Measurements from ENCODE around the gene PRRC1.
"Not testable (repeated sequence)": the region's sequence is repeated elsewhere in the genome, so short reads cannot be mapped to it uniquely, and the experiment has no call there.

PRRC1 gene

DNA sequence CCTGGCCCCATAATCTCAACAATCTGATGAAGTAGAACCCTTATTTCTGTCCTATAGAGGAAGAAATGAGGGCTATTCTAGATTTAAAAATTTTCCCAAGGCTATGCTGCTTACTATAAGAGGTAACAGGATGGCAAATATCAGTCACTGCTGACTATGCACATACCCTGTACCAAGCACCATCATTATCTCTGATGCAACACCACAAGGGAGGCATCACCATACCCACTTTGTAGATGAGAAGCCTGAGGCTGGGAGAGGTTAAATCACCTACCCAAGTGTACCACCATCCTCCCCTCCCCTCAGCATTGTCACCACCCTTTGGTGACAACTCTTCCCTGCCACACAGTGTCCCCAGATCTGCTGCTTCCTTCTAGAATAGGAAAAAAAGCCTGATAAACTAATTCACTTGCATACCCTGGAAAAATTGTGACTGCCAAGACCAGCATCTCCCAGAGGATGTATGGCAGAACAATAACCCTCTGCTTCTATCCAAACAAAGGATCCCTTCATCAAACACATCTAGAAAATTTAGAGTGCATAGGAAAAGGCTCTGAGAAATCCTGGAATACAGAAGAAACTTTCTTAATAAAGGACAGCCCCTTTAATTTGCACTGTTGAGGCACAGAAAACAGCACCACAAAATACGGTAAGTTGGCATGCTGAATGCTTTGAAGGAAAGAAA, 48.3 kb downstream of the PRRC1 start:
- Histone ChIP-seq H3K27ac (no peak overlapping the region), H3K36me3 (replicated peaks) (no peaks in the 10 kb centered on the region), H3K27me3 (replicated peaks) (no peaks in the 10 kb centered on the region), H3K4me3 (ENCODE audit: low read depth, low read length) (no peak overlapping the region)
- DNase-seq = no peak
- TF ChIP-seq, protein P1, sequence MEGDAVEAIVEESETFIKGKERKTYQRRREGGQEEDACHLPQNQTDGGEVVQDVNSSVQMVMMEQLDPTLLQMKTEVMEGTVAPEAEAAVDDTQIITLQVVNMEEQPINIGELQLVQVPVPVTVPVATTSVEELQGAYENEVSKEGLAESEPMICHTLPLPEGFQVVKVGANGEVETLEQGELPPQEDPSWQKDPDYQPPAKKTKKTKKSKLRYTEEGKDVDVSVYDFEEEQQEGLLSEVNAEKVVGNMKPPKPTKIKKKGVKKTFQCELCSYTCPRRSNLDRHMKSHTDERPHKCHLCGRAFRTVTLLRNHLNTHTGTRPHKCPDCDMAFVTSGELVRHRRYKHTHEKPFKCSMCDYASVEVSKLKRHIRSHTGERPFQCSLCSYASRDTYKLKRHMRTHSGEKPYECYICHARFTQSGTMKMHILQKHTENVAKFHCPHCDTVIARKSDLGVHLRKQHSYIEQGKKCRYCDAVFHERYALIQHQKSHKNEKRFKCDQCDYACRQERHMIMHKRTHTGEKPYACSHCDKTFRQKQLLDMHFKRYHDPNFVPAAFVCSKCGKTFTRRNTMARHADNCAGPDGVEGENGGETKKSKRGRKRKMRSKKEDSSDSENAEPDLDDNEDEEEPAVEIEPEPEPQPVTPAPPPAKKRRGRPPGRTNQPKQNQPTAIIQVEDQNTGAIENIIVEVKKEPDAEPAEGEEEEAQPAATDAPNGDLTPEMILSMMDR (IDR thresholded peaks at IDR 0.05; ENCODE audit: low read depth, low read length, missing control alignments) = no peak
- in situ Hi-C loops (cut with HindIII; ENCODE audit: low pct_ligation_motif_present, low sequenced_read_pairs) = no loop called here

DNA sequence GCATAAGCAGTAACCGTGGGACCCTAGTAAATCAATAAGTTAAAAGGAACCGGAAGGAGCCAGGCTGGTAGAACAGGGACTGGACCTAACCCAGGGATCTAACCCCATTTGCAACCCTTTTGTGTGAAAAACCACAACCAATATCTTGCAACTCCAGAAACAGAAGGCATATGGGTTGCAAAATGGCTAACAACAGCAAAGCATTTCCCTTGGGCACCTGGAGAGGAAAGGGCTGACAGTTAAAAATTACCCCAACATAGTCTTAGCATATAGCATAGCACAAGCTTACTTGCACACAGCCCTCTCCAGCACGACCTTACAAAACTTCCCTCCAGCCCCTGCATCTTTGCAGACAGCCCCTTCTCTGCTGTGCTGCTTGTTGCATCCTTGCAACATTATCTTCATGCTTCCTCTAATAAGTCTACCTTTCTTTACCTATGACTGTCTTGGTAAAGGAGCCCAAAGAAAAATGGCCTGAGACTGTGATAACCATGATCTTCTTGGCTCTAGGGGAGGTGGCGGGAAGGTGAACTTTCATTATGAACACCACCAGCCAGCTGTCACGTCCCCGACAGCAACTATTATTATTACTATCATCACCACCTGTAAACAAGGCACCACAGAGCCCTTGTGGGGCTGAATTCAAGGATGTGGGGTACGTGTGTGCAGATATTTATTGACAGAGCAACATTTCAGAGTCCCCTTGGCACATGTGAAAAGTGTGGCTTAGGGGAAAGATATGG, 49.8 kb downstream of the PRRC1 start:
- Histone ChIP-seq H3K36me3 (replicated peaks) (no peaks in the 10 kb centered on the region), H3K4me3 (ENCODE audit: low read depth, low read length) (no peak overlapping the region), H3K27ac (no peak overlapping the region), H3K27me3 (replicated peaks) (no peaks in the 10 kb centered on the region)
- in situ Hi-C loops (cut with HindIII; ENCODE audit: low pct_ligation_motif_present, low sequenced_read_pairs) = no loop called here
- no peak for DNase-seq
- TF ChIP-seq, protein P1 (IDR thresholded peaks at IDR 0.05; ENCODE audit: low read depth, low read length, missing control alignments) = no peak

DNA sequence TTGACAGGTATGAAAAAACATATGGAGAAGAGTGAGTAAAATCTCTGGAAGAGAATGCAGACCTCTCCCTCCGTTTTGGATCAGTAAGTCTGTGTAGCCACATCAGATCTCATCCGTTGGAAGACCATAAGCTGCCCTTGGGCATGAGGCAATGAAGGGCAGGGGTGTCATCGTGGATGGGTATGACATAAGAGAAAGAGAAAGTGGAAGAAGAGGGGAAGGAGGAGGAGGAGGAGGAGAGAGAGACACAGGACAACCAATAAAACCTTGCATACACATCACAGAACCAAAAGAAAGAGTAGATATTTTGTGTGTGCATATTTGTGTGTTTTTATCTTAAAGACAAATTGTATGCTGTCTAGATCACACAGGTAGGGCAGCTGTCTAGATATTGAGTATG, 50.7 kb downstream of the PRRC1 start:
- H3K36me3 ChIP-seq (replicated peaks) = no peaks in the 10 kb centered on the region
- no peak overlapping the region for H3K4me3 ChIP-seq (ENCODE audit: low read depth, low read length)
- no peaks in the 10 kb centered on the region for H3K27me3 ChIP-seq (replicated peaks)
- DNase-seq = no peak
- TF ChIP-seq, protein P1 (IDR thresholded peaks at IDR 0.05; ENCODE audit: low read depth, low read length, missing control alignments) = no peak
- no peak overlapping the region for H3K27ac ChIP-seq
- in situ Hi-C loops (cut with HindIII; ENCODE audit: low pct_ligation_motif_present, low sequenced_read_pairs) = no loop called here

DNA sequence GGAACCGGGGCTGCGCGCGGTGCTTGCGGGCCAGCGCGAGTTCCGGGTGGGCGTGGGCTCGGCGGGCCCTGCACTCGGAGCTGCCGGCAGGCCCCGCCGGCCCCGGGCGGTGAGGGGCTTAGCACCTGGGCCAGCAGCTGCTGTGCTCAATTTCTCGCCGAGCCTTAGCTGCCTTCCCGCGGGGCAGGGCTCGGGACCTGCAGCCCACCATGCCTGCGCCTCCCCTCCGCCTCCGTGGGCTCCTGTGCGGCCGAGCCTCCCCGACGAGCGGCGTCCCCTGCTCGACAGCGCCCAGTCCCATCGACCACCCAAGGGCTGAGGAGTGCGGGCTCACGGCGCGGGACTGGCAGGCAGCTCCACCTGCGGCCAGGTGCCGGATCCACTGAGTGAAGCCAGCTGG, 52.0 kb downstream of the PRRC1 start:
- H3K36me3 ChIP-seq (replicated peaks); in situ Hi-C loops (cut with HindIII; ENCODE audit: low pct_ligation_motif_present, low sequenced_read_pairs); H3K4me3 ChIP-seq (ENCODE audit: low read depth, low read length); H3K27ac ChIP-seq; DNase-seq; H3K27me3 ChIP-seq (replicated peaks): not testable (repeated sequence)

DNA sequence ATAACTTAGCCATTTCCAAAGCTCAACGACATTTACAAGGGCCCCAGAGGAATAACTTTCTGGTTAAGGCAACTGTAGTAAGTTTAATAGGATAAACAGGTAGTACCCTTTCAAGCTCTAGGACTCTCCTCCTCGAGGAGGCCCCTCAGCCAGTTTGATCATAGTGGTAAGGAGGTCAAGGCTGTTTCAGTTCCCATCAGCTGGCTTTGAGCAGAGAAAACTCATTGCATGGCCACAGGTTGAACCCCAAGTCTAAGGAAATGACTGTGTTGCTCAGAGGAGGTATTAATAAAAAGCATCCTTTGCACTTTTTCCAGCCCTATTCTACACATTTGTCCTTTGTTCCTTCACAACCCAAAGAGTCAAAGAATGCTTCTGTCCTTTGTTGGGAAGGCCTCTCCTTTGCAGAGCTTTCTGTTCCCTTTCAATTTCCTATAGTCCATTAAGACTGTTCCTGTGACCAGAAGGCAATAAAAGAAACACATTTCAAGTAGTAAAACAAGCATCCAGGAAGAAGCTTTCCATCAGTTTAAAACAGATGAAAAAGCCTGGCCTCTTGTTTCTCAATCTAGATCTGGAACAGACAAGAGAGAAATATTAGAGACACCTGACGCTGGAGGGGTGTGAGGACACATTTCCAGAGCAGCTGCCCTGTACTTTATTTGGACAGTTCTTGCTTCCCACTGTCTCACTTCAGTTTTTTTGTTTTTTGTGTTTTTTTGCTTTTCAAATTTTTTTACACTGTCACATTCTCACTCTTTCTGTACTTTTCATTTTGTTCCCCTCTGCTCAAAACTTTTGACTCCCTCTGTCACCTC, 54.1 kb downstream of the PRRC1 start:
- no peaks in the 10 kb centered on the region for H3K36me3 ChIP-seq (replicated peaks)
- H3K27ac ChIP-seq = no peak overlapping the region
- DNase-seq = no peak
- no peak overlapping the region for H3K4me3 ChIP-seq (ENCODE audit: low read depth, low read length)
- no peaks in the 10 kb centered on the region for H3K27me3 ChIP-seq (replicated peaks)
- in situ Hi-C loops (cut with HindIII; ENCODE audit: low pct_ligation_motif_present, low sequenced_read_pairs) = no loop called here
- TF ChIP-seq, protein P1 (IDR thresholded peaks at IDR 0.05; ENCODE audit: low read depth, low read length, missing control alignments) = no peak

DNA sequence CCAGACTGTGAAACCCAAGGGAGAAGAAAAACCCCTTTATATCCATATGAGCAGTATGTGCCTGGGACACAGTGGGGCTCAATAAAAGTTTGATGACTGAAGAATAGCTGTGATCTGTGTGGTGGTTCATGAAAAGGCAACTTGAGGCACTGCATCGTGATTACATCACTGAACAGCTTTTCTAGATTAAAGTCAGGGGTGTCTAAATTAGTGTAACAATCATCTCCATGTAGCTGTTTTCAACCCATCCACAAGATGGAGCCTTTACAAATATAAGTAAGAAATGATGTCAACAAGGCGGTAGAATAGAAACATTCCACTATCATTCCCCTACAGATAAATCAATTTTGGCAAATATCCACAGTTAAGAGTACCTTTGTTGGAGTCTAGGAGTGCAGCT, 55.5 kb downstream of the PRRC1 start:
- no peaks in the 10 kb centered on the region for H3K36me3 ChIP-seq (replicated peaks)
- no peak for DNase-seq
- TF ChIP-seq, protein P1 (IDR thresholded peaks at IDR 0.05; ENCODE audit: low read depth, low read length, missing control alignments) = peak; percentile 21
- no peak overlapping the region for H3K4me3 ChIP-seq (ENCODE audit: low read depth, low read length)
- in situ Hi-C loops (cut with HindIII; ENCODE audit: low pct_ligation_motif_present, low sequenced_read_pairs) = no loop called here
- no peak overlapping the region for H3K27ac ChIP-seq
- H3K27me3 ChIP-seq (replicated peaks) = no peaks in the 10 kb centered on the region

All from brain microvascular endothelial cell (primary cell).